Activated CD8-positive, alpha-beta T cell treated with anti-CD3 and anti-CD28 coated beads for 36 hours (primary cell): ENCODE data around the gene PTK7. TPM values are rescaled to one million over a fixed set of nuclear protein-coding genes. Genes with fewer than 3 reads are reported as not detected.

Source experiments
- ATAC-seq: fragments of 200-7000 bp; cut with Tn5 transposase; one replicate; pipeline ENCODE4 v1.10.0; 2021; ENCODE audit warnings: mild to moderate bottlenecking, moderate library complexity
- CTCF ChIA-PET: fragments of 350-600 bp; sonication (Branson Sonifier 250); formaldehyde crosslinking; loops from one replicate; lab custom pipeline; 2021; ENCODE audit warnings: antibody characterized with exemption; lab: Charles Lee
- POLR2A ChIA-PET: fragments of 350-600 bp; sonication (Branson Sonifier 250); formaldehyde crosslinking; loops from one replicate; lab custom pipeline; 2021; ENCODE audit warnings: antibody characterized with exemption; lab: Charles Lee
- DNase-seq: peaks from one replicate; pipeline ENCODE4 v3.0.0-alpha.2; 2020
- H3K27ac Mint-ChIP-seq: one replicate; pipeline ENCODE4 v1.8.0; 2021; ENCODE audit warnings: mild to moderate bottlenecking, mixed read lengths
- H3K27me3 Mint-ChIP-seq: one replicate; pipeline ENCODE4 v1.8.0; 2021; ENCODE audit warnings: mixed read lengths
- H3K36me3 Mint-ChIP-seq: one replicate; pipeline ENCODE4 v1.8.0; 2021; ENCODE audit warnings: low read depth, mixed read lengths
- H3K4me1 Mint-ChIP-seq: one replicate; pipeline ENCODE4 v1.8.0; 2021; ENCODE audit warnings: low read depth, mixed read lengths
- H3K4me3 Mint-ChIP-seq: one replicate; pipeline ENCODE4 v1.8.0; 2021; ENCODE audit warnings: mild to moderate bottlenecking, moderate library complexity, mixed read lengths
- H3K9me3 Mint-ChIP-seq: one replicate; pipeline ENCODE4 v1.8.0; 2021; ENCODE audit warnings: mixed read lengths
- intact Hi-C: fragments of 100-400 bp; cut with micrococcal nuclease; formaldehyde crosslinking; loops from one replicate; pipeline ENCODE4 v1.10.0; 2022
- total RNA-seq, 2 experiments: library from RNA; stranded (reverse); gene quantifications; one replicate each; pipeline ENCODE4 v1.2.3, GENCODE V29; 2021
- TF ChIP-seq, protein P1 (sequence below): fragments of 200-600 bp; IDR thresholded peaks from one replicate; pipeline ENCODE4 v1.8.0; 2022; ENCODE audit warnings: antibody characterized with exemption, mild to moderate bottlenecking

PTK7 gene
- total RNA-seq, 2 experiments from 2014 or later: 3.8 to 4.1 TPM

DNA sequence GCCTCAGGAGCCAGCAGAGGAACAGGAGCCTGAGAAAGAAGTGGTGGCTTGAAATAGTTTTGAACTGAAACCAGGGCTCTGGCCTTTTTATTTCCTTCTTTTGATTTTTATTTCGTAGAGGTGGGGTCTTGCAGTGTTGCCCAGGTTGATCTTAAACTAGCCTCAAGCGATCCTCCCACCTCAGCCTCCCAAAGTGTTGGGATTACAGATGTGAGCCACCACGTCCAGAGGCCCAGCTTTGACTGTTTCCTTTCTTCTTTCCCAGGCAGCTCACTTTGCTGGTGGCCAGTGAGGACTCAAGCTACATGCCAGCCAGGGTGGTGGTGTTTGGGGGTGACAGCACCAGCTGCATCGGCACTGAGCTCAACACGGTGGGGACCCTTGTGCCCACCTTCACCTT, 126.3 kb downstream of the PTK7 start:
- Mint-ChIP-seq H3K4me1 (no peaks in the 10 kb centered on the region), H3K36me3 (peaks cover 15% of the 10 kb centered on the region), H3K4me3 (no peak overlapping the region), H3K9me3 (no peaks in the 10 kb centered on the region), H3K27me3 (no peaks in the 10 kb centered on the region), H3K27ac (no peak overlapping the region)
- ATAC-seq (no peak), DNase-seq (no peak)
- CTCF ChIA-PET: no interaction called here
- POLR2A ChIA-PET: interaction anchor here (1.2 to 3.0 kb wide), 2 partner anchors 13 to 21 kb away, joined by 3 to 9 read pairs; no protein-coding TSS in a partner anchor
- intact Hi-C loops: no loop called here
- TF ChIP-seq, protein P1, sequence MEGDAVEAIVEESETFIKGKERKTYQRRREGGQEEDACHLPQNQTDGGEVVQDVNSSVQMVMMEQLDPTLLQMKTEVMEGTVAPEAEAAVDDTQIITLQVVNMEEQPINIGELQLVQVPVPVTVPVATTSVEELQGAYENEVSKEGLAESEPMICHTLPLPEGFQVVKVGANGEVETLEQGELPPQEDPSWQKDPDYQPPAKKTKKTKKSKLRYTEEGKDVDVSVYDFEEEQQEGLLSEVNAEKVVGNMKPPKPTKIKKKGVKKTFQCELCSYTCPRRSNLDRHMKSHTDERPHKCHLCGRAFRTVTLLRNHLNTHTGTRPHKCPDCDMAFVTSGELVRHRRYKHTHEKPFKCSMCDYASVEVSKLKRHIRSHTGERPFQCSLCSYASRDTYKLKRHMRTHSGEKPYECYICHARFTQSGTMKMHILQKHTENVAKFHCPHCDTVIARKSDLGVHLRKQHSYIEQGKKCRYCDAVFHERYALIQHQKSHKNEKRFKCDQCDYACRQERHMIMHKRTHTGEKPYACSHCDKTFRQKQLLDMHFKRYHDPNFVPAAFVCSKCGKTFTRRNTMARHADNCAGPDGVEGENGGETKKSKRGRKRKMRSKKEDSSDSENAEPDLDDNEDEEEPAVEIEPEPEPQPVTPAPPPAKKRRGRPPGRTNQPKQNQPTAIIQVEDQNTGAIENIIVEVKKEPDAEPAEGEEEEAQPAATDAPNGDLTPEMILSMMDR: no peak

DNA sequence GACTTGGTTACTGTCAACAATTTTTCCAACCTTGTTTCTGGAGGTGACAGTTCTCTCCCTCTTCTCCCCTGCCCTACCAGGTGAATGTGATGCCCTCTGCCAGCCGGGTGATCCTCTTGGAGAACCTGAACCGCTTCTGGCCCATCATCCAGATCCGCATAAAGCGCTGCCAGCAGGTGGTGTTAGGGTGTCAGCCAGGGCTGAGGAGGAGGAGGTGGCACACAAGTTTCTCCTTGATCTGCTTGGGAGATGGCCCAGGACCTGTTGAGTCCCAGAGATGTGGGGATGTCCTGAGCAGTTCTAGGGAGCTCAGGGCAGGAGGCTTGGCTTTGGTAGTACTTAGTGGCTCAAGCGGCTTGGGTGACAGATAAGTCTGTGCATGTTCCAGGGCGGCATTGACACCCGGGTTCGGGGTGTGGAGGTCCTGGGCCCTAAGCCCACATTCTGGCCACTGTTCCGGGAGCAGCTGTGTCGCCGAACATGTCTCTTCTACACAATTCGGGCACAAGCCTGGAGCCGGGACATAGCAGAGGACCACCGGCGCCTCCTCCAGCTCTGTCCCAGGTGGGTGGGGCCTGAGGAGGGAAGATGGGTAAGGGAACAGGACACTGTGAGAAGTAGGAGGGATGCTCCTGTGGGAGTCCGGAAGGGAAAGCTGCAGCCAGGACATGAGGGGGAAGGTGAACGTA, 127.1 kb downstream of the PTK7 start:
- Mint-ChIP-seq H3K27me3 (no peaks in the 10 kb centered on the region), H3K36me3 (peaks cover 12% of the 10 kb centered on the region), H3K9me3 (no peaks in the 10 kb centered on the region), H3K4me1 (no peaks in the 10 kb centered on the region), H3K4me3 (no peak overlapping the region), H3K27ac (no peak overlapping the region)
- CTCF ChIA-PET: no interaction called here
- TF ChIP-seq, protein P1: no peak
- DNase-seq: no peak
- POLR2A ChIA-PET: interaction anchor here (1.2 to 3.0 kb wide), 2 partner anchors 13 to 20 kb away, joined by 3 to 9 read pairs; no protein-coding TSS in a partner anchor
- ATAC-seq: no peak
- intact Hi-C loops: no loop called here

DNA sequence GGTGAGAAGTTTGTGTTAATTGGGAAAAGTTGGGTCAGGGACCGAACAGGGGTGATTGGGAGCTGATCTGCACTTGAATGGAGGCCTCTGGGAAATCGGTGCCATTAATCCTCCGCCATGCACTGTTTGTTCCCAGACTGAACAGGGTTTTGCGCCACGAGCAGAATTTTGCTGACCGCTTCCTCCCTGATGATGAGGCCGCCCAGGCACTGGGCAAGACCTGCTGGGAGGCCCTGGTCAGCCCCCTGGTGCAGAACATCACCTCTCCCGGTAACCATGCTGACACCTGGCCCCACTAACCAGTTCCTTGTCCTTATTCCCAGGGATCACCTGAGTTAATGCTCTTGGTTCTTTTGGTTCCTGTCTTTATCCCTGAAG, 127.6 kb downstream of the PTK7 start:
- H3K27ac Mint-ChIP-seq: no peak overlapping the region
- intact Hi-C loops: no loop called here
- POLR2A ChIA-PET: interaction anchor here (1.2 to 3.0 kb wide), 2 partner anchors 12 to 20 kb away, joined by 3 to 9 read pairs; no protein-coding TSS in a partner anchor
- H3K36me3 Mint-ChIP-seq: peaks cover 12% of the 10 kb centered on the region
- H3K27me3 Mint-ChIP-seq: no peaks in the 10 kb centered on the region
- H3K9me3 Mint-ChIP-seq: no peaks in the 10 kb centered on the region
- DNase-seq (no peak), ATAC-seq (no peak)
- no peak overlapping the region for H3K4me3 Mint-ChIP-seq
- H3K4me1 Mint-ChIP-seq: no peaks in the 10 kb centered on the region
- CTCF ChIA-PET: interaction anchor here (1.3 kb wide), 1 partner anchor 18 kb away, joined by 3 read pairs; no protein-coding TSS in a partner anchor
- TF ChIP-seq, protein P1: no peak

DNA sequence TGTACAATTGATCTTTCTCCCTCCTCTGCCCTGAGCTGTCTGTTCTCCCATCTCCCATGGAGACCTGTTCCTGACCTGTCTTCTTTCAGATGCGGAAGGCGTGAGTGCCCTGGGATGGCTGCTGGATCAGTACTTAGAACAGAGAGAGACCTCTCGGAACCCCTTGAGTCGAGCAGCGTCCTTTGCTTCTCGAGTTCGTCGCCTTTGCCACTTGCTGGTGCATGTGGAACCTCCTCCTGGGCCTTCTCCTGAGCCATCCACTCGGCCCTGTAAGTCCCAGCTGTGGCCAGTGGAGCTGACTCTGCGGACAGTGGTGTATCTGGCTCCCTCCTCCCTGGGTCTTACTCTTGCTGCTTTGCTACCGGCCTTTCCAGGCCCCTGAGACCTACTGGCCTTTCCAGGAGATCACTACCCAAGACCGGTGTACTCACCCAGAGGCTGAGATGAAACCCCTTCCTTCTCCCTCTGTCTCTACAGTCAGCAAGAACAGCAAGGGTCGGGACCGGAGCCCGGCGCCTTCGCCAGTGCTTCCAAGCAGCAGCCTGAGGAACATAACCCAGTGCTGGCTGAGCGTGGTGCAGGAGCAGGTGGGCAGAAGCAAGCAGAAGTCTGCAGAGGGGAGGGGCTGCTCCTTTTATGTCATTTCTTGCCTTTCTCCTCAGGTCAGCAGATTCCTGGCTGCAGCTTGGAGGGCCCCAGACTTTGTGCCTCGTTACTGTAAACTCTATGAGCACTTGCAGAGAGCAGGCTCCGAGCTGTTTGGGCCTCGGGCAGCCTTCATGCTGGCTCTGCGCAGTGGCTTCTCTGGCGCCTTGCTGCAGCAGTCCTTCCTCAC, 128.4 kb downstream of the PTK7 start:
- no peaks in the 10 kb centered on the region for H3K9me3 Mint-ChIP-seq

More for the DNA sequence above, 128.4 kb downstream of the PTK7 start:
- DNase-seq (no peak), ATAC-seq (no peak)
- CTCF ChIA-PET: interaction anchor here (1.3 kb wide), 1 partner anchor 19 kb away, joined by 3 read pairs; no protein-coding TSS in a partner anchor
- intact Hi-C loops: no loop called here
- Mint-ChIP-seq H3K4me1 (no peaks in the 10 kb centered on the region), H3K36me3 (peaks cover 12% of the 10 kb centered on the region), H3K27ac (no peak overlapping the region), H3K4me3 (no peak overlapping the region), H3K27me3 (no peaks in the 10 kb centered on the region)
- POLR2A ChIA-PET: interaction anchor here (1.3 to 1.6 kb wide), 2 partner anchors 13 to 20 kb away, joined by 3 to 4 read pairs; no protein-coding TSS in a partner anchor
- TF ChIP-seq, protein P1: no peak
